ENCODE data around the gene EPB42. TPM values are rescaled to one million over a fixed set of nuclear protein-coding genes. Genes with fewer than 3 reads are reported as not detected.
A peak's percentile ranks its signal among the peaks of the same experiment; 100 is the strongest.

Gene EPB42
- total and polyA plus RNA-seq, 12 donors: 0.03 to 0.26 (median 0.15) TPM; not detected in 5

DNA sequence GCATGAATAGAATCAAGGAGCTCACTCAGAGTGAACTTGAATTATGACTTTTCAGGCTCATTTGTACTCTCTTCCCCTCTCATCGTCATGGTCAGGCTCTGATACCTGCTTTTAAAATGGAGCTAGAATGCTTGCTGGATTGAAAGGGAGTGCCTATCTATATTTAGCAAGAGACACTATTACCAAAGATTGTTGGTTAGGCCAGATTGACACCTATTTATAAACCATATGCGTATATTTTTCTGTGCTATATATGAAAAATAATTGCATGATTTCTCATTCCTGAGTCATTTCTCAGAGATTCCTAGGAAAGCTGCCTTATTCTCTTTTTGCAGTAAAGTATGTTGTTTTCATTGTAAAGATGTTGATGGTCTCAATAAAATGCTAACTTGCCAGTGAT lies 26.0 kb downstream of the EPB42 start:
- intact Hi-C loops (cut with DNase I): no loop called here
- Histone ChIP-seq H3K4me3 (no peak overlapping the region), H3K4me1 (peaks cover 5 to 33% (median 11%) of the 10 kb centered on the region in 9 donors), H3K27ac (peak overlapping the region in 9 of 10 donors; percentile 8 to 60 (median 43)), H3K36me3 (peaks cover 0 to 92% (median 57%) of the 10 kb centered on the region in 9 donors), H3K9me3 (peaks cover 0 to 10% (median 0%) of the 10 kb centered on the region in 11 donors), H3K27me3 (no peaks in the 10 kb centered on the region)
- WGBS, 2 donors: 42 to 68% methylated on average over 2 of the region's 2 CpGs
- peak in 2 of 8 donors; percentile 29 to 34 for ATAC-seq
- TF ChIP-seq, protein P1, sequence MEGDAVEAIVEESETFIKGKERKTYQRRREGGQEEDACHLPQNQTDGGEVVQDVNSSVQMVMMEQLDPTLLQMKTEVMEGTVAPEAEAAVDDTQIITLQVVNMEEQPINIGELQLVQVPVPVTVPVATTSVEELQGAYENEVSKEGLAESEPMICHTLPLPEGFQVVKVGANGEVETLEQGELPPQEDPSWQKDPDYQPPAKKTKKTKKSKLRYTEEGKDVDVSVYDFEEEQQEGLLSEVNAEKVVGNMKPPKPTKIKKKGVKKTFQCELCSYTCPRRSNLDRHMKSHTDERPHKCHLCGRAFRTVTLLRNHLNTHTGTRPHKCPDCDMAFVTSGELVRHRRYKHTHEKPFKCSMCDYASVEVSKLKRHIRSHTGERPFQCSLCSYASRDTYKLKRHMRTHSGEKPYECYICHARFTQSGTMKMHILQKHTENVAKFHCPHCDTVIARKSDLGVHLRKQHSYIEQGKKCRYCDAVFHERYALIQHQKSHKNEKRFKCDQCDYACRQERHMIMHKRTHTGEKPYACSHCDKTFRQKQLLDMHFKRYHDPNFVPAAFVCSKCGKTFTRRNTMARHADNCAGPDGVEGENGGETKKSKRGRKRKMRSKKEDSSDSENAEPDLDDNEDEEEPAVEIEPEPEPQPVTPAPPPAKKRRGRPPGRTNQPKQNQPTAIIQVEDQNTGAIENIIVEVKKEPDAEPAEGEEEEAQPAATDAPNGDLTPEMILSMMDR (IDR thresholded peaks at IDR 0.05): no peak
- no peak for DNase-seq

DNA sequence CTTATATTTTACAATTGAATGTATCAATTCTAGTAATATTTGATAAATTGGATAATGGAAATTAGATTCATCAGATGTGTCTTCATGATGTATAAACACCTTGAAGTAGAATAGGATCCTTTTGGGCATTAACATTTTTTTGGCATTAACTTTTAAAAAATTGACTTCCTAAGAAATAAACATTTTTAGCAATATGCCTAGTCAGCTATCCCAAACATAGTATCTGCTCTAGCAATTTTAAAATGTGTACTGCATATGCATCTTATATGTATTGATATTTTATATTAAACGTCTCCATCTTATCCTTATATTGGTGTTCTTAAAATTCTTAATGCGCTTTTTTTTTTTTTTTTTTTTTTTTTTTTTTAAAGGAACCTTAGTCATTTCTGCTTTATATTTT lies 27.1 kb downstream of the EPB42 start:
- ATAC-seq: no peak
- intact Hi-C loops (cut with DNase I): no loop called here
- Histone ChIP-seq H3K27me3 (no peaks in the 10 kb centered on the region), H3K4me3 (no peak overlapping the region), H3K9me3 (peaks cover 0 to 9% (median 0%) of the 10 kb centered on the region in 11 donors), H3K4me1 (peaks cover 5 to 43% (median 22%) of the 10 kb centered on the region in 9 donors), H3K27ac (no peak overlapping the region), H3K36me3 (peaks cover 0 to 99% (median 60%) of the 10 kb centered on the region in 9 donors)
- TF ChIP-seq, protein P1 (IDR thresholded peaks at IDR 0.05): no peak
- WGBS, 2 donors: 90 to 92% methylated on average over 2 of the region's 2 CpGs
- no peak for DNase-seq

DNA sequence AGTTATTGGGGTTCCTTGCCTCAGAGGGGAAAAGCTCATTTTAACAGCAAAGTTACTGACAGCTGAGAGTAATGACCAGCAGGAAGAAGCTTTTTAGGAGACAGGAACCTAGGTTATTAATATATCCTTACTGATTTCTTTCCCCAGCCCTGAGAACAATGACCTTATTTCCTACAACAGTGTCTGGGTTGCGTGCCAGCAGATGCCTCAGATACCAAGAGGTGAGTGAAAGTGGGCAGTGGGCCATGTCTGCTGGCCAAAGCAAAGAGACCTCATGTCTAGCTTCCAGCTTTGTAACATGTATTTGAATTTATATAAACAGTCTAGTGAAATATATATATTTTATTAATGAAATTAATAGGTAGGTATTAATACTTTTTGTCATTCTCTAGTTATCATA lies 30.6 kb downstream of the EPB42 start:
- peaks cover 0 to 71% (median 44%) of the 10 kb centered on the region in 9 donors for H3K36me3 ChIP-seq
- 15 to 43% methylated on average over 1 of the region's 1 CpG for WGBS, 2 donors

DNA sequence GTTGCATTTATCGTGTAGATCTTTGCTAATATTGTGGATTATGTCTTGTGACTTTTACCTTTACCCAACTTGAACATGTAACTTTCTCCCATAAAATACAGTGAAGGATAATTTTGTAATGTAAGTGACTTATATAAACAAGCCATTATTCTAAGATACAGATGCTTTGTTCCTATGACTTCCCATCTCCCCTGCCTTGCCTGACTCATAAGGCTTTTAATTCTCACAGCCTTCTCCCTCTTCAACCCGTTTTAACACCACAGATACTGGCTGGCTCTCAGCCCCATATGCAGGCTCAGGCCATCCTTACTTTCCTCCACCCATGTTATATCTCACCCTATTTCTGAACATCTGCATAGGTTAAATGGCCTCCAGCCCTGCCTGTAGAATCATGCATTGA lies 31.5 kb downstream of the EPB42 start:
- H3K4me1 ChIP-seq: peaks cover 0 to 68% (median 50%) of the 10 kb centered on the region in 9 donors

More for the DNA sequence above, 30.6 kb downstream of the EPB42 start:
- intact Hi-C loops (cut with DNase I): no loop called here
- Histone ChIP-seq H3K4me1 (peaks cover 0 to 65% (median 46%) of the 10 kb centered on the region in 9 donors), H3K27ac (peak overlapping the region in 9 of 10 donors; percentile 48 to 89 (median 76)), H3K4me3 (no peak overlapping the region), H3K27me3 (no peaks in the 10 kb centered on the region), H3K9me3 (no peaks in the 10 kb centered on the region)
- TF ChIP-seq, protein P1 (IDR thresholded peaks at IDR 0.05): no peak
- ATAC-seq: peak in 7 of 8 donors; percentile 21 to 80 (median 65)
- peak; percentile 74 to 83 for DNase-seq

More for the DNA sequence above, 31.5 kb downstream of the EPB42 start:
- intact Hi-C loops (cut with DNase I): loop anchor here in 1 of 10 donors (10.0 kb wide), 1 partner anchor 84 kb away; the partner anchor contains the start of gene UBR1
- ATAC-seq (no peak), DNase-seq (no peak)
- H3K27ac ChIP-seq: peak overlapping the region in 8 of 10 donors; percentile 59 to 89 (median 77)
- WGBS, 2 donors: 65 to 67% methylated on average over 2 of the region's 2 CpGs
- H3K36me3 ChIP-seq: peaks cover 0 to 62% (median 39%) of the 10 kb centered on the region in 9 donors
- H3K27me3 ChIP-seq: no peaks in the 10 kb centered on the region
- TF ChIP-seq, protein P1 (IDR thresholded peaks at IDR 0.05): no peak
- H3K9me3 ChIP-seq: no peaks in the 10 kb centered on the region
- H3K4me3 ChIP-seq: no peak overlapping the region
